ENCODE results near the gene PAQR7. TPM values are rescaled to one million over a fixed set of nuclear protein-coding genes. Genes with fewer than 3 reads are reported as not detected.

Gene PAQR7
- total RNA-seq, 1 donor from 2014 or later: 24.0 TPM

DNA sequence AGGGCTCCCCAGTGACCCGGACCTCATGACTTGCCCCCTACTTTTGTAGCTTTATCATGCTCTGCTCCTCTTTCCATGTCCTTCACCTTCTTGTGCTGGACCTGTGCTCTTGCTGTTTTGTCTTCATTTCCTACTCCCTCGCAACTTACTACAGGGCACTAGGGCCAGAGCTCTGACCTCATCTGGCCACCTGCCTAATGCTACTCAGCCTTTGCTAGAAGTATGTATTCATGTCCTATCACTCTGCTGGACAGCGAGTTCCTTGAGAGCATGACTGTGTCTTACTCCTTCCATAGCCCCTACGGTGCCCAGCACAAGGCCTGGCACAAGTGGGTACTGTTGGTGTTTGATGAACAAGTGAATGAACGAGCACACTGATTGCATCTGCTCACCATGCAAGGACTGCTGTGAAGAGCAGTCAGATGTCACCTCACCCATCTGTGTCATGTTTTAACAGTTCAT lies 53.8 kb downstream of the PAQR7 start:
- Mint-ChIP-seq H3K9me3 (no peaks in the 10 kb centered on the region), H3K27ac (peak overlapping the region; percentile 19), H3K27me3 (ENCODE audit: low read depth) (no peaks in the 10 kb centered on the region), H3K4me1 (peaks cover 34% of the 10 kb centered on the region), H3K36me3 (peaks cover 3% of the 10 kb centered on the region), H3K4me3 (peak overlapping the region; percentile 82)
- TF ChIP-seq, protein P1, sequence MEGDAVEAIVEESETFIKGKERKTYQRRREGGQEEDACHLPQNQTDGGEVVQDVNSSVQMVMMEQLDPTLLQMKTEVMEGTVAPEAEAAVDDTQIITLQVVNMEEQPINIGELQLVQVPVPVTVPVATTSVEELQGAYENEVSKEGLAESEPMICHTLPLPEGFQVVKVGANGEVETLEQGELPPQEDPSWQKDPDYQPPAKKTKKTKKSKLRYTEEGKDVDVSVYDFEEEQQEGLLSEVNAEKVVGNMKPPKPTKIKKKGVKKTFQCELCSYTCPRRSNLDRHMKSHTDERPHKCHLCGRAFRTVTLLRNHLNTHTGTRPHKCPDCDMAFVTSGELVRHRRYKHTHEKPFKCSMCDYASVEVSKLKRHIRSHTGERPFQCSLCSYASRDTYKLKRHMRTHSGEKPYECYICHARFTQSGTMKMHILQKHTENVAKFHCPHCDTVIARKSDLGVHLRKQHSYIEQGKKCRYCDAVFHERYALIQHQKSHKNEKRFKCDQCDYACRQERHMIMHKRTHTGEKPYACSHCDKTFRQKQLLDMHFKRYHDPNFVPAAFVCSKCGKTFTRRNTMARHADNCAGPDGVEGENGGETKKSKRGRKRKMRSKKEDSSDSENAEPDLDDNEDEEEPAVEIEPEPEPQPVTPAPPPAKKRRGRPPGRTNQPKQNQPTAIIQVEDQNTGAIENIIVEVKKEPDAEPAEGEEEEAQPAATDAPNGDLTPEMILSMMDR (IDR thresholded peaks at IDR 0.05; ENCODE audit: unreplicated experiment): no peak
- DNase-seq (ENCODE audit: low spot score in 2 of 2, unreplicated experiment in 2 of 2): no peak

- DNase-seq (ENCODE audit: low spot score in 2 of 2, unreplicated experiment in 2 of 2): no peak
- H3K27me3 Mint-ChIP-seq (ENCODE audit: low read depth): no peaks in the 10 kb centered on the region
- TF ChIP-seq, protein P1 (IDR thresholded peaks at IDR 0.05; ENCODE audit: unreplicated experiment): no peak
- no peaks in the 10 kb centered on the region for H3K9me3 Mint-ChIP-seq
- H3K4me3 Mint-ChIP-seq: peak overlapping the region; percentile 82
- peaks cover 1% of the 10 kb centered on the region for H3K36me3 Mint-ChIP-seq
- peaks cover 34% of the 10 kb centered on the region for H3K4me1 Mint-ChIP-seq
- H3K27ac Mint-ChIP-seq: peak overlapping the region; percentile 91
Measured at GRCh38 chr1:25821112-25821476, 54.4 kb downstream of the PAQR7 start.

GRCh38 chr1:25820247-25821111 lies 55.0 kb downstream of the PAQR7 start:
- Mint-ChIP-seq H3K36me3 (peaks cover 2% of the 10 kb centered on the region), H3K9me3 (no peaks in the 10 kb centered on the region), H3K27me3 (ENCODE audit: low read depth) (no peaks in the 10 kb centered on the region), H3K27ac (peak overlapping the region; percentile 91), H3K4me1 (peaks cover 34% of the 10 kb centered on the region), H3K4me3 (peak overlapping the region; percentile 97)
- DNase-seq (ENCODE audit: low spot score in 2 of 2, unreplicated experiment in 2 of 2): no peak
- TF ChIP-seq, protein P1 (IDR thresholded peaks at IDR 0.05; ENCODE audit: unreplicated experiment): no peak

- DNase-seq (ENCODE audit: low spot score in 2 of 2, unreplicated experiment in 2 of 2): peak; percentile 71 to 85
- Mint-ChIP-seq H3K27ac (peak within 1 kb of the TSS; percentile 99), H3K36me3 (peaks cover 7% of the 10 kb centered on the region), H3K4me3 (peak within 1 kb of the TSS; percentile 97), H3K4me1 (peaks cover 34% of the 10 kb centered on the region), H3K9me3 (no peaks in the 10 kb centered on the region), H3K27me3 (ENCODE audit: low read depth) (no peaks in the 10 kb centered on the region)
- TF ChIP-seq, protein P1 (IDR thresholded peaks at IDR 0.05; ENCODE audit: unreplicated experiment): no peak
Measured at GRCh38 chr1:25819491-25820246, 55.8 kb downstream of the PAQR7 start, which contains the start of gene MTFR1L. Gene MTFR1L (plus strand): TSS chr1:25819954. CDS start chr1:25823105, 3,151 bp downstream.

DNA sequence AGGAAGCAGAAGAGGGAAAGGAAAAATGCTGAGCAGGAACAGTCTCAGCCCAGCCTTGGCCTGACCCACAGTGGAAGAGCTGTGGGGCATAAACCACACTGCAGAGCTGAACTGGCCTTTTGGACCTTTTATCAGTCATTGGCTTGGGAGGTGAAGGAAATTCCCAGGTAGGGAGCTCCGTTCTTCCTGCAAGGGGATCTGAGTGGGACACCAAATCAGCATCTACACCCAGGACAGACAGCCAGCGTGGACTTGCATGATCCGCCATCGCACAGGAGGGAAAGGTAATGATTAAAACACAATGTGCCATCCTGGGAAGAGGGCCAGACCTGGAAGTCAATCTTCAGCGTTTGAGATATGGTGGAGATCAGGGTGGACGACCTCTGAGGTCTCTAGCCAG lies 56.9 kb downstream of the PAQR7 start:
- H3K27me3 Mint-ChIP-seq (ENCODE audit: low read depth): no peaks in the 10 kb centered on the region
- H3K9me3 Mint-ChIP-seq: no peaks in the 10 kb centered on the region
- no peak for DNase-seq (ENCODE audit: low spot score in 2 of 2, unreplicated experiment in 2 of 2)
- TF ChIP-seq, protein P1 (IDR thresholded peaks at IDR 0.05; ENCODE audit: unreplicated experiment): no peak
- peaks cover 7% of the 10 kb centered on the region for H3K36me3 Mint-ChIP-seq
- H3K27ac Mint-ChIP-seq: peak overlapping the region; percentile 99
- H3K4me1 Mint-ChIP-seq: peaks cover 34% of the 10 kb centered on the region
- H3K4me3 Mint-ChIP-seq: peak overlapping the region; percentile 97

All from mesothelial cell of epicardium (in vitro differentiated cells).